ENCODE results near the gene GPR157. TPM values are rescaled to one million over a fixed set of nuclear protein-coding genes. Genes with fewer than 3 reads are reported as not detected.
A peak's percentile ranks its signal among the peaks of the same experiment; 100 is the strongest.

Gene GPR157
- total and polyA plus RNA-seq, 8 donors: 0.15 to 16.5 (median 4.5) TPM

- Histone ChIP-seq H3K4me1 (peaks cover 0 to 28% (median 10%) of the 10 kb centered on the region in 4 donors), H3K4me3 (no peak overlapping the region), H3K9me3 (no peaks in the 10 kb centered on the region), H3K27me3 (peaks cover 0 to 2% (median 0%) of the 10 kb centered on the region in 3 donors), H3K36me3 (no peaks in the 10 kb centered on the region), H3K27ac (peak overlapping the region in 2 of 5 donors; percentile 22 to 44)
- TF ChIP-seq CTCF (IDR thresholded peaks at IDR 0.05) (no peak), EP300 (IDR thresholded peaks at IDR 0.05) (no peak), POLR2A (IDR thresholded peaks at IDR 0.05) (no peak), POLR2AphosphoS5 (IDR thresholded peaks at IDR 0.05) (no peak)
- 66 to 72% (median 70%) methylated on average over 7 of the region's 7 CpGs for WGBS, 5 donors
- intact Hi-C loops (cut with DNase I; ENCODE audit: low total_unique reads): no loop called here
- no peak for DNase-seq
Observed at GRCh38 chr1:9085306-9085940, 43.5 kb downstream of the GPR157 start.

DNA sequence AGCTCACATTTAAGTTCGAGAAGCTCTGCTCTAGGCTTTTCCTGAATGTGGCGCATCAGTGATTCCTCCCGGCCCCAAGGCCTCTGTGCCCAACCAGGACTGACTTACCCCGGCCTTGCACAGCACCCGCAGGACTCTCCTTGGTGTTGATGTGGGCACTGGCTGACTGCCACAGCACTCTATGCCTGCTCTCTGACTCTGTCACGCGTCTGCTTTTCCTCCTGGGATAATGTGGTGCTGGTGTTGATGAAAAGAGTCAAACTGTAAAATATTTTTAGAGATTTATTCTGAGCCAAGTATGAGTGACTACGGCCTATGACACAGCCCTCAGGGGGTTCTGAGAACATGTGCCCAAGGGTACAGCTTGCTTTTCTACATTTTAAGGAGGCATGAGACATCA, 44.0 kb downstream of the GPR157 start:
- no peaks in the 10 kb centered on the region for H3K9me3 ChIP-seq
- DNase-seq: peak in 1 of 2 donors; percentile 55
- H3K27me3 ChIP-seq: peaks cover 0 to 2% (median 0%) of the 10 kb centered on the region in 3 donors
- no peaks in the 10 kb centered on the region for H3K36me3 ChIP-seq
- peak overlapping the region in 2 of 5 donors; percentile 22 to 44 for H3K27ac ChIP-seq
- intact Hi-C loops (cut with DNase I; ENCODE audit: low total_unique reads): no loop called here
- no peak overlapping the region for H3K4me3 ChIP-seq
- TF ChIP-seq POLR2AphosphoS5 (IDR thresholded peaks at IDR 0.05): no peak
- no peak for TF ChIP-seq EP300 (IDR thresholded peaks at IDR 0.05)
- no peak for TF ChIP-seq POLR2A (IDR thresholded peaks at IDR 0.05)
- no peak for TF ChIP-seq CTCF (IDR thresholded peaks at IDR 0.05)
- 57 to 76% (median 75%) methylated on average over 8 of the region's 8 CpGs for WGBS, 5 donors
- peaks cover 0 to 28% (median 10%) of the 10 kb centered on the region in 4 donors for H3K4me1 ChIP-seq

DNA sequence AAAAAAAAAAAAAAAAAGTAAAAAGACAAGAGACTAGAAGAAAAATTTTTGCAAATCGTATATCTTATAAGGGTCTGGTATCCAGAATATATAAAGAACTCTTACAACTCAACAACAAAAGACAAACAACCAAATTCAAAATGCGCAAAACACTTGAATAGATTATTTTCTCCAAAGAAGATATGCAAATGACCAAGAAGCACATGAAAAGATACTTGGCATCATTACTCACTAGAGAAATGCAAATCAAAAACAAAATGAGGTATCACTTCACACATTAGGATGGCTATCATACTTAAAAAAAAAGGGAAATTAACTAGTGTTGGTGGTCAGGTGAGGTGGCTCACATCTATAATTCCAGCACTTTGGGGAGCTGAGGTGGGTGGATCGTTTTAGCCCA, 47.4 kb downstream of the GPR157 start:
- Histone ChIP-seq H3K4me1 (peaks cover 0 to 38% (median 12%) of the 10 kb centered on the region in 4 donors), H3K9me3 (no peaks in the 10 kb centered on the region), H3K36me3 (no peaks in the 10 kb centered on the region), H3K27ac (no peak overlapping the region), H3K27me3 (peaks cover 0 to 7% (median 0%) of the 10 kb centered on the region in 3 donors), H3K4me3 (no peak overlapping the region)
- no peak for DNase-seq
- TF ChIP-seq EP300 (IDR thresholded peaks at IDR 0.05): no peak
- TF ChIP-seq POLR2A (IDR thresholded peaks at IDR 0.05): no peak
- no peak for TF ChIP-seq CTCF (IDR thresholded peaks at IDR 0.05)
- no peak for TF ChIP-seq POLR2AphosphoS5 (IDR thresholded peaks at IDR 0.05)
- intact Hi-C loops (cut with DNase I; ENCODE audit: low total_unique reads): no loop called here
- 89 to 97% (median 94%) methylated on average over 3 of the region's 3 CpGs for WGBS, 5 donors

DNA sequence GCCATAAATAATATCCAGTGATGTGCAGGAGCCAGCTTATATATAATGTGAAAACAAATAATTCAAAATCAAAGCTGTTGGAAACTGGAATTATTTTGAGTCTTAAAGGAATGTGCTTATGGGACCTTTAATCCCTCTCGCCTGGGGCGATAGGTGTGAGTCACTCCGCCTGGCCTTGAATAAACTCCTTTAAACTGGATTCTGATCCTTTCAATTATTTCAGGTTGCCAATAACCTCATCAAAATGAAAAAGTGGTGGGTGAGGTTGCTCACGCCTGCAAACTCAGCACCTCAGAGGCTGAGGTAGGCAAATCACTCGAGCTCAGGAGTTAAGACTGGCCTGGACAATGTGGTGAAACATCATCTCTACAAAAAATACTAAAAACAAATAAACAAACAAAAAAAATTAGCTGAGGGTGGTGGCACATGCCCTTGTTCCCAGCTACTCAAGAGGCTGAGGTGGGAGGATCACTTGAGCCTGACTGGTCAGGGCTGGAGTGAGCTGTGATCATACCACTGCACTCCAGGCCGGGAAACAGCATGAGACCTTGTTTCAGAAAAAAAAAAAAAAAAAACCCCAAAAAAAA, 48.1 kb downstream of the GPR157 start:
- H3K4me3 ChIP-seq: no peak overlapping the region
- no peaks in the 10 kb centered on the region for H3K36me3 ChIP-seq
- no peak for DNase-seq
- no peak for TF ChIP-seq POLR2A (IDR thresholded peaks at IDR 0.05)
- no peak for TF ChIP-seq CTCF (IDR thresholded peaks at IDR 0.05)
- no peak for TF ChIP-seq POLR2AphosphoS5 (IDR thresholded peaks at IDR 0.05)
- no peak for TF ChIP-seq EP300 (IDR thresholded peaks at IDR 0.05)
- WGBS, 5 donors: 73 to 94% (median 84%) methylated on average over 6 of the region's 6 CpGs
- H3K27ac ChIP-seq: no peak overlapping the region
- peaks cover 0 to 7% (median 0%) of the 10 kb centered on the region in 3 donors for H3K27me3 ChIP-seq
- H3K9me3 ChIP-seq: no peaks in the 10 kb centered on the region
- intact Hi-C loops (cut with DNase I; ENCODE audit: low total_unique reads): no loop called here
- peaks cover 0 to 36% (median 11%) of the 10 kb centered on the region in 4 donors for H3K4me1 ChIP-seq
